ENCODE measurements around the gene GFOD1. TPM values are rescaled to one million over a fixed set of nuclear protein-coding genes. Genes with fewer than 3 reads are reported as not detected.

GFOD1 gene
- total and polyA plus RNA-seq, 4 donors: 2.6 to 16.8 (median 5.0) TPM

GRCh38 chr6:13342414-13343019 lies 144.9 kb downstream of the GFOD1 start (continued):
- TF ChIP-seq, protein P1, sequence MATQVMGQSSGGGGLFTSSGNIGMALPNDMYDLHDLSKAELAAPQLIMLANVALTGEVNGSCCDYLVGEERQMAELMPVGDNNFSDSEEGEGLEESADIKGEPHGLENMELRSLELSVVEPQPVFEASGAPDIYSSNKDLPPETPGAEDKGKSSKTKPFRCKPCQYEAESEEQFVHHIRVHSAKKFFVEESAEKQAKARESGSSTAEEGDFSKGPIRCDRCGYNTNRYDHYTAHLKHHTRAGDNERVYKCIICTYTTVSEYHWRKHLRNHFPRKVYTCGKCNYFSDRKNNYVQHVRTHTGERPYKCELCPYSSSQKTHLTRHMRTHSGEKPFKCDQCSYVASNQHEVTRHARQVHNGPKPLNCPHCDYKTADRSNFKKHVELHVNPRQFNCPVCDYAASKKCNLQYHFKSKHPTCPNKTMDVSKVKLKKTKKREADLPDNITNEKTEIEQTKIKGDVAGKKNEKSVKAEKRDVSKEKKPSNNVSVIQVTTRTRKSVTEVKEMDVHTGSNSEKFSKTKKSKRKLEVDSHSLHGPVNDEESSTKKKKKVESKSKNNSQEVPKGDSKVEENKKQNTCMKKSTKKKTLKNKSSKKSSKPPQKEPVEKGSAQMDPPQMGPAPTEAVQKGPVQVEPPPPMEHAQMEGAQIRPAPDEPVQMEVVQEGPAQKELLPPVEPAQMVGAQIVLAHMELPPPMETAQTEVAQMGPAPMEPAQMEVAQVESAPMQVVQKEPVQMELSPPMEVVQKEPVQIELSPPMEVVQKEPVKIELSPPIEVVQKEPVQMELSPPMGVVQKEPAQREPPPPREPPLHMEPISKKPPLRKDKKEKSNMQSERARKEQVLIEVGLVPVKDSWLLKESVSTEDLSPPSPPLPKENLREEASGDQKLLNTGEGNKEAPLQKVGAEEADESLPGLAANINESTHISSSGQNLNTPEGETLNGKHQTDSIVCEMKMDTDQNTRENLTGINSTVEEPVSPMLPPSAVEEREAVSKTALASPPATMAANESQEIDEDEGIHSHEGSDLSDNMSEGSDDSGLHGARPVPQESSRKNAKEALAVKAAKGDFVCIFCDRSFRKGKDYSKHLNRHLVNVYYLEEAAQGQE (IDR thresholded peaks at IDR 0.05): no peak

DNA sequence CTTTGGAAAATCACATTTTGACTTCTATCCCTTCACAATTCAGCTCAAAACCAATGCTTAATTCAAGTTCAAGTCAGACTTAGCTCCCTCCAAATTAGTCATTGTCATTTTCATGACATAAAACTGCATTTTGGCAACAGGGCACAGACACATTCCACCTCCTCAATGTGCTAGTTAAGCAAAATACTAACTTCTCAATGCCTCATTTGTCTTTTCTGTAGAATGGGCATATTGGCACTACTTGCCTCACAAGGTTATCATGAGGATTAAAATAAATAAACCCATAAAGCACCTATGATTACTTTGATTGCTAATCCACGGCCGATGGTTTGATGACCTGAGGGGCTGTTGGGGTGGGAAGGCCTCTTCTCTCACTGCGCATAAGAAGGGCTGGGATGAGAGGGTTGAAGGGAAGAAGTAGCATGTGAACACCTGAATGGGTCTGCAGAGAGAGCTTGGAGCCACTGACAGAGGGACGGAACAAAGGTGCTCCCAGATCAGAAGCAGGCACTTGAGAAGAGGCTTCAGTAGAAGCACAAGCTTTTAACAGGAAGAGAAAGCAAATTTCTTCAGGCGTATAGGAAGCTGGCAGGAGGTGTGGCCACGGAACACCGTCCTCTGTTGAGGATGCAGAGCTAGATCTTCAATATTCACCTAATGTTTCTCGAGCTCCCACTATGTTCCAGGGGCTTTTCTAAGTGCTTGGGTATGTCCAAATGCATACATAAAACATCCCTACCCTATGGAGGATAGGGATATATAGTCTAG lies 147.4 kb downstream of the GFOD1 start:
- Histone ChIP-seq H3K27ac (ENCODE audit: low read depth in 1 of 2, low read length in 2 of 2) (no peak overlapping the region), H3K4me1 (ENCODE audit: control insufficient read depth in 4 of 4, insufficient read depth in 4 of 4, low read length in 3 of 4) (no peaks in the 10 kb centered on the region), H3K9ac (ENCODE audit: low read depth in 1 of 2, low read length in 2 of 2) (no peak overlapping the region), H3K9me3 (ENCODE audit: control insufficient read depth in 4 of 4, low read length in 3 of 4) (no peaks in the 10 kb centered on the region), H3K4me3 (ENCODE audit: low read depth in 1 of 3, low read length in 3 of 3) (no peak overlapping the region), H3K36me3 (ENCODE audit: control insufficient read depth in 4 of 4, insufficient read depth in 3 of 4, low read depth in 1 of 4, low read length in 3 of 4) (no peaks in the 10 kb centered on the region), H3K27me3 (ENCODE audit: control insufficient read depth in 4 of 4, insufficient read depth in 4 of 4, low read length in 3 of 4) (no peaks in the 10 kb centered on the region)
- no peak for DNase-seq (ENCODE audit: low spot score)
- TF ChIP-seq NR2F2 (IDR thresholded peaks at IDR 0.05): no peak
- TF ChIP-seq, protein P1 (IDR thresholded peaks at IDR 0.05): no peak
- 86% methylated on average over 8 of the region's 8 CpGs for WGBS

GRCh38 chr6:13338038-13338437 lies 149.4 kb downstream of the GFOD1 start:
- H3K4me3 ChIP-seq (ENCODE audit: low read depth in 1 of 3, low read length in 3 of 3): no peak overlapping the region
- no peaks in the 10 kb centered on the region for H3K4me1 ChIP-seq (ENCODE audit: control insufficient read depth in 4 of 4, insufficient read depth in 4 of 4, low read length in 3 of 4)
- H3K27ac ChIP-seq (ENCODE audit: low read depth in 1 of 2, low read length in 2 of 2): no peak overlapping the region
- no peak for DNase-seq (ENCODE audit: low spot score)
- H3K9ac ChIP-seq (ENCODE audit: low read depth in 1 of 2, low read length in 2 of 2): no peak overlapping the region
- TF ChIP-seq HNF4G (IDR thresholded peaks at IDR 0.05) (no peak), YY1 (IDR thresholded peaks at IDR 0.05) (no peak), SP1 (IDR thresholded peaks at IDR 0.05) (no peak)
- TF ChIP-seq, protein P2, sequence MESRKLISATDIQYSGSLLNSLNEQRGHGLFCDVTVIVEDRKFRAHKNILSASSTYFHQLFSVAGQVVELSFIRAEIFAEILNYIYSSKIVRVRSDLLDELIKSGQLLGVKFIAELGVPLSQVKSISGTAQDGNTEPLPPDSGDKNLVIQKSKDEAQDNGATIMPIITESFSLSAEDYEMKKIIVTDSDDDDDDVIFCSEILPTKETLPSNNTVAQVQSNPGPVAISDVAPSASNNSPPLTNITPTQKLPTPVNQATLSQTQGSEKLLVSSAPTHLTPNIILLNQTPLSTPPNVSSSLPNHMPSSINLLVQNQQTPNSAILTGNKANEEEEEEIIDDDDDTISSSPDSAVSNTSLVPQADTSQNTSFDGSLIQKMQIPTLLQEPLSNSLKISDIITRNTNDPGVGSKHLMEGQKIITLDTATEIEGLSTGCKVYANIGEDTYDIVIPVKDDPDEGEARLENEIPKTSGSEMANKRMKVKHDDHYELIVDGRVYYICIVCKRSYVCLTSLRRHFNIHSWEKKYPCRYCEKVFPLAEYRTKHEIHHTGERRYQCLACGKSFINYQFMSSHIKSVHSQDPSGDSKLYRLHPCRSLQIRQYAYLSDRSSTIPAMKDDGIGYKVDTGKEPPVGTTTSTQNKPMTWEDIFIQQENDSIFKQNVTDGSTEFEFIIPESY (IDR thresholded peaks at IDR 0.05): no peak
- H3K9me3 ChIP-seq (ENCODE audit: control insufficient read depth in 4 of 4, low read length in 3 of 4): no peaks in the 10 kb centered on the region
- no peaks in the 10 kb centered on the region for H3K36me3 ChIP-seq (ENCODE audit: control insufficient read depth in 4 of 4, insufficient read depth in 3 of 4, low read depth in 1 of 4, low read length in 3 of 4)
- 84% methylated on average over 5 of the region's 5 CpGs for WGBS
- H3K27me3 ChIP-seq (ENCODE audit: control insufficient read depth in 4 of 4, insufficient read depth in 4 of 4, low read length in 3 of 4): no peaks in the 10 kb centered on the region
